ENCODE measurements around the gene PHF2. TPM values are rescaled to one million over a fixed set of nuclear protein-coding genes. Genes with fewer than 3 reads are reported as not detected.

The PHF2 gene
- total RNA-seq, 1 donor from 2014 or later, result 25.4 TPM

DNA sequence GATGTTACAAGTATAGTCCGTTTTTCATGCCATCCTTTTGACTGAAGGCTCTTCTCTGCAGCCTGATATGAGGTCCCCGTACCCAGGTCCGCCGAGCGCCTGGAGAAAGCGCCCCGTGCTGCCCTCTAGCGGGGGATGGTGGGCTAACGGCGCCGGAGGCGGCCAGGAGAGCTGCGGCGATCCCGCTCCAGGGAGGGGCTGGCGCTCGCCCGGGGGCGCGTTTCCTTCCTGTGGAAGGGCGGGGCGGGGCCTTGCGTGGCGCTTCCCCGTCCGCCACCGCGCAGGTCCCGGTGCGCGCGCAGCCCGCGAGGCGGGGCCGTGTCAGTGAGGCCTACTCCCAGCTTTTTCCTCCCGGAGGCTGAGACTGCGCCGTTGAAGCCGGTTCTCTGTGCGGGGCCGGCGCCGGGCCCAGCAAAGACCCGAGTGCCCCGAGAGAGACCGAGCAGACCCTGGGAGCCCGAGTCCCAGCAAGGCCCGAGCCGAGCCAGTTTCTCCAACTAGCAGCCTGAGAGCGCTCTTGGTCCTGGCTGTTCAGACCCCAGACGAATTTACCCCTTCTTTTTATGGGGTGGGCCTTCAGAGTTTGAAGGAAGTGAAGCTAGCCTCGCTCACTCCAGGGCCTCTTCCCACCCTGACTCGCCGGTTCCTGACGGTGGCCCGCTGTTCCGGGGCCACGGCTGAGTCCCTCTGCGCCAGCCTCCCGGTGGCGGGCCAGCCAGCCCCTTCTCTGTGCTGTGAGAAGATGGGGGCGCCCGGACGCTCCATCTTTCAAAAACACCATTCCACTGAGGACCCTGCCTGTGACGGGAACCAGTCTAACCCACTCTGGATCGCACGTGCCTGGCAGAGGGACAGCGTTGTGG lies 9.7 kb upstream of the PHF2 start:
- intact Hi-C loops (cut with DNase I), result loop anchor here (5.0 kb wide), 1 partner anchor 114 kb away; the partner anchor contains the start of genes FAM120A and FAM120AOS
- ATAC-seq (ENCODE audit: poor library complexity), result peak; percentile 99
- DNase-seq, result peak; percentile 99

DNA sequence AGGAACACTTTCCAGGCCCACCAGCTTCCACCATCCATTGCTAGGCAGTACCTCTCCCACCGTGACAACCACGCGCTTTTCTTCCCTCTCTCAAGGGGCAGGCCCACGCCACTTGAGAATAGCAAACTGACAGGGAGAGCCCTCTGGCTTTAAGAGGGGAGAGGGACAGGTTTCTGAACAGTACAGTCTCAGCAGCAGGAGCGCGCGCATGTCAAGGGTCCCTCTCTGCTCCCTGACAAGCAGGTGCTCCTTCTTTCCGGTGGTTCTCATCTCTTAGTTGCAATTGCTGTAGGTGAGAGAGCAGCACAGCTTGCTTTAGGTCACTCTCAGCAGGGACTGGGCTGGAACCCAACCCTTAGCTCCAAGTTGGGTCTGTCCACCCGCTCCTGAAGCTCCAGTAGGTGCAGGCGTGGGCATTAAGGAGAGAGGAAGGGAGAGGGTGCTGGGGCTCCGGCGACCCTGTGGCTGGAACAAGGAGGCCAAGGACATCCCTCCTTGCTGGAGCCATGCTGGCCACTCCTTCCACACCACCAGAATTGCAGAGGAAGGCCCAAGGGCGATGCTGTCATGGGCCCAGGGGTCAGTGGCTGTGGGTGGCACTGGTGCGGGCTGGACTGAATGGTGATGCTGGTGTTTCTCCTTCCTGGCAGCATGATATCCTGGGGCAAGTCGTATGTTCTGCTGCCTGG lies 9.0 kb upstream of the PHF2 start:
- DNase-seq, result no peak
- intact Hi-C loops (cut with DNase I), result loop anchor here (5.0 kb wide), 1 partner anchor 115 kb away; the partner anchor contains the start of genes FAM120A and FAM120AOS
- ATAC-seq (ENCODE audit: poor library complexity), result peak; percentile 8

DNA sequence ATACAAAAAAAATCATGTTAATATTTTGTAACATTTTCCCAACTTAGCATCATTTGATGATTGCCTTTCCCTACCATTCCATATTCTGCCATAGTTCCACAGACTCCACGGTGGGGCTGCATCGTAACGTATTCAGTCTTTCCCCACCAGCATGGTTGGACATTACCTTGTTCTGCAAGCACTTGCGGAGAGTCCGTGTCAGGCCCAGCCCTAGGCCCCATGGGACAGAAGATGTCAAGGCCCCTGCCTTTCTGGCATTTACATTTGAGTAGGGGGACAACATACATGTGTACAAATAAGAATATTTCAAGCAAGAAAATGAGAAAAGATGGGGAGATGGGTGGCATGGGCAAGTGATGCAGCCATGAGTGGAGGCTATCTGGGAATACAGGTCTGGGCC lies 8.2 kb upstream of the PHF2 start:
- intact Hi-C loops (cut with DNase I), result loop anchor here (5.0 kb wide), 1 partner anchor 116 kb away; the partner anchor contains the start of genes FAM120A and FAM120AOS
- no peak for ATAC-seq (ENCODE audit: poor library complexity)
- DNase-seq, result no peak

DNA sequence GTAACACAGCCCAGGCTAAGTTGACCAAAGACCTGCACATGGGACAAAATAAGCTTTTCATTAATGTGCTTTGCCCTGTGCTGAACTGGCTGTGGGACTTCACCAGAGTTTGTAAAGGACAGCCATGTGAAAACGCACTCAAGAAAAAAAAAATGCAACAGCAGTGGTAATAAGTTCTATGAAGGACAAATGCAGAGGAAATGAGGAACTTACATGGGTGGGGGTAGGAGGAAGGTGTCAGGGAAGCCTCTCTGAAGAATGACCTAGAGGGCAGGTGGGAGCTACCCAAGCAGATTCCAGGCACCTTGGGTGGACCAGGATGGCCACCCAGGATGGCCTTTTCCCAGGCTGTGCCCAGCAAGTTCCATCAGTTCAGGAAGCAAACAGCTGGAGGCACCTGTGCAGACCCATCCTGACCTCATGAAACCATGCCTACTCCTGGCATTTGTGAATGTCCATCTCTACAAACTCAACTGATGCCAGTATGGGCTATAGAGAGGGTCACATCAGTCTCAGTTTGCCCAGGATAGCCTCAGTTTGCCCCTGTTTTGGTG lies 6.7 kb upstream of the PHF2 start:
- no peak for ATAC-seq (ENCODE audit: poor library complexity)
- DNase-seq, result no peak
- intact Hi-C loops (cut with DNase I), result loop anchor here (5.0 kb wide), 1 partner anchor 117 kb away; the partner anchor contains the start of genes FAM120A and FAM120AOS

DNA sequence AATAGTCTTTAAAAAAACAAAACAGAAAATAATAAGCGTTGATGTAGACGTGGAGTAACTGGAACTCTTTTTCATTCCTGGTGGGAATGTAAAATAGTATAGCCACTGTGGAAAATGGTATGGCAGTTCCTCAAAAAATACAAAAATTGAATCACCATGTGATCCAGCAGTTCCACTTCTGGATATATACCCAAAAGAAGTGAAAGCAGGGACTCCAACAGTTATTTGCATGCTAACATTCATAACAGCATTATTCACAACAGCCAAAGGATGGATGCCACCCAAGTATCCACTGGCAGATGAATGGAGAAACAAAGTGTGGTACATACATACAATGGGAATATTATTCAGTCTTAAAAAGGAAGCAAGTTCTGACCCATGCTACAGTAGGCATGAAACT lies 4.2 kb upstream of the PHF2 start:
- DNase-seq (no peak), ATAC-seq (ENCODE audit: poor library complexity) (no peak)
- intact Hi-C loops (cut with DNase I), result no loop called here

DNA sequence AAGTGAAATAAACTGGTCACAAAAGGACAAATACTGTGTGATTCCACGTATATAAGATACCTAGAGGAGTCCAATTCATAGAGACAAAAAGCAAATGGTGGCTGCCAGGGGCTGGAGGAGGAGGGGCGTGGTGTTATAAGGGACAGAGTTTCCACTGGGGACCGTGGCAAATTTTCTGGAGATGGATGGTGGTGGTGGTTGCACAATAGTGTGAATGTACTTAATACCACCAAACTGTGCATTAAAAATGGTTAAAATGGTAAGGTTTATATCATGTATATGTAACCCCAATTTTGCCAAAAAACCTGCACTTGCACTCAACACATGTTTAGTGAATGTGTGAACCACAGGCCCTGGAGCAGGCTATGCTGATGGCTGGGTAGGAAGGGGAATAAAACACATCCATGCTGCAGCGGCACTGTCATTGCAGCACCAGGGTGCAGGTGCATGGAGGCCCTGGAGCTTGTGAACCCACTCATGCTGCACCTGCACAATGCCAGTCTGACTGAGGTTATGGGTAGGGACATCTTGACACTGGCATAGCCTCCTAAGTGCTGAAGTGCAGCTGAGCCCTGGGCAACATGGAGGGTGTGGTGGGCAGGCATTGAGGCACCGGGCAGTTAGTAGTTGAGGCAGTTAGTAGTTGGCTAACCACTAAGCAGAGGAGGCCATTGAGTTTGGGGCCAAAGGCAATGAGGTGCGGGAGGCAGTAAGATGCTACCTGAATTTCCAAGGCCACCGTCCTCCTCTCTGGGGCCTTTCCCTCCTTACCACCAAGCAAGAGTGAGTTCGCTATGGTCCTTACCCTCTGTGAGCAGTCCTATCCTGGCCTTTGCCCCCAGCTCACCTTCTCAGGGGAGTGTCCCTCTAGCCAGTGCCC lies 3.5 kb upstream of the PHF2 start:
- no peak for DNase-seq
- intact Hi-C loops (cut with DNase I), result no loop called here
- no peak for ATAC-seq (ENCODE audit: poor library complexity)

DNA sequence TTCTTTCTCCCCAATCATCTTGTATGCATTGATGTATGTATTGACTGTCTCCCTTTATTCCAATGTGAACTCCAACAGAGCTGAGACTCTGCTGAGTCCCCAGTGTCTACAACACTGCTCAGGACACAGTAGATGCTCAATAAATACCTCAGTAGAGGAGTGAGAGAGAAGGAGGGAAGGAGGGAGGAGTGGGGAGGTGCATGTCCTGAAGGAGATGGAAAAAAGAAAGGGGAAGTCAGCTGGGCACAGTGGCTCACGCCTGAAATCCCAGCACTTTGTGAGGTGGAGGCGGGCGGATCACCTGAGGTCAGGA lies 2.9 kb upstream of the PHF2 start:
- DNase-seq (no peak), ATAC-seq (ENCODE audit: poor library complexity) (no peak)
- intact Hi-C loops (cut with DNase I), result no loop called here

DNA sequence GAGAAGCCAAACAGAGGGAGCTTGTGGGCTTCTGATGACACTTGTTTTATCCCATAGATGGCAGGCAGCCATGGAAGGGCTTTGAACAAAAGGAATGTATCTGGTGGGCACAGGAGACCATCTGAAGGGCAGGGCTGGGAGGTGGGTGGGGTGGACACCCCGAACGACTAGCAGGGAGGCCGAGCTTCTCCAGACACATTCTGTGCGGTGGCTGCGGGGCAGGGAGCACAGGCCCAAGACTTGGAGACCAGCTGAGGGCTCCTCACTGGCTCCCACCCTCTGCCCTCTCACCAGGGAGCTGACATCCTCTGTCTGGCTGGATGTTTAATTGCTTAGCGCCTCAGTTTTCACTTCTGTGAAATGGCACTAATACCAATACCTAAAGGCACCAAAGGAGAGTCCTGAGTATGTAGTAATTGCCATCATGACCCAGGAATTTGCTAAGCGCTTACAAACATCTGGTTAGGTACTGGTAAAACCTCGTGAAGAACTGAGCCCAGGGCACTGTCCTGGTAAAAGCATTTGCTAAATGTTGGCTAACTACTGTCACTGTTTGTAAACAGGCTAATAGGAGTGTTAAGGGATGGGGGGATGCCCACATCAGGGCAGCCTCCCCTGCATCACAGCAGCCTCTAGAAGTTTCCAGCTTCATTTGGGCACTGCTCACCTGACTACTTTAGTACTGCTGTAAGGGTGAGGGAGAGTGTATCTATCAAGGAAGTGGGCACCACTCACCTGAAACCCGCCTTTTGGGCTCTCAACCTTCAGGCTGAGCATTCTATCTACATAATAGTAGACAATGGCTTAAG lies 2.1 kb upstream of the PHF2 start:
- intact Hi-C loops (cut with DNase I), result no loop called here
- DNase-seq, result no peak
- ATAC-seq (ENCODE audit: poor library complexity), result no peak

DNA sequence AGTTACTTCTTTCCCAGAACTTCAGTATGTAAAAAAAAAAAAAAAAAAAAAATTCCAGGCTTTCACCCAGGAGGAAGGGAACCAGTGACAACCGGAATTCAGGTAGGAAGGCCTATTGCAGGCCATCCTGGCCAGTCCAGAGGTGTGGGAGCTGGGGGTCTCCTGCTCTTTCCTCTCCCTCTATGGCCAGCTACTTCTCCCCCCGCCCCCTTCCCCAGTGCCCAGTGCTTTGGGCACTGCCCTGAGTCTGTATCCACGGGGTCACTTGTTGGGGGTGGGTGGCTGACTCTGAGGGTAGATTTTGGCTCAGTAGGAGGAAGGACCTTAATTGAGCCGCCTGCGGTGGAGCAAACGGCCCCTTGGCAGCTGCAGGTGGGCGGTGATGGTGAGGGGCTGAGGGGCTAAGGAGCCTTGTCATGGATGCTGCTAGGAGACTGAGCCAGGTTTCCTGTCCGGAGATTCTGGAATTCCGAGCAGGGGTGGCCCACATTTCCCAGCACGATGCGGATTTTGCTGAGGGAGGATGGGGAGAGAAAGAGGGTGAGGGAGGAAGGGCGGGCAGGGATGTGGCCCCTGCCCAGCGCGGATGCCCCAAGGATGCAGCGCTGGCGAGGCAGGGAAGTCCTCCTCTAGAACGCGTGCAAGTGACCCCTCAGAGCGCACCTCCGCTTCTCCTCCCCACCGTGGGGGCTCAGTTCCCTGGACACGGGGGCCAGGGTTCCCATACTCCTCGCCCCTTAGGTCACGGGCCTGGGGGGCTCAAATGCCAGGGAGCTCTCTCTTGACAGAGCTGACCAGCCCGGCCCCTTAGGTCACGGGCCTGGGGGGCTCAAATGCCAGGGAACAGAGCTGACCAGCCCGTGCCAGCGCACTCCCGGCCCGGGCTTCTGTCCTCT lies 1.2 kb upstream of the PHF2 start:
- no peak for ATAC-seq (ENCODE audit: poor library complexity)
- no peak for DNase-seq
- intact Hi-C loops (cut with DNase I), result no loop called here

DNA sequence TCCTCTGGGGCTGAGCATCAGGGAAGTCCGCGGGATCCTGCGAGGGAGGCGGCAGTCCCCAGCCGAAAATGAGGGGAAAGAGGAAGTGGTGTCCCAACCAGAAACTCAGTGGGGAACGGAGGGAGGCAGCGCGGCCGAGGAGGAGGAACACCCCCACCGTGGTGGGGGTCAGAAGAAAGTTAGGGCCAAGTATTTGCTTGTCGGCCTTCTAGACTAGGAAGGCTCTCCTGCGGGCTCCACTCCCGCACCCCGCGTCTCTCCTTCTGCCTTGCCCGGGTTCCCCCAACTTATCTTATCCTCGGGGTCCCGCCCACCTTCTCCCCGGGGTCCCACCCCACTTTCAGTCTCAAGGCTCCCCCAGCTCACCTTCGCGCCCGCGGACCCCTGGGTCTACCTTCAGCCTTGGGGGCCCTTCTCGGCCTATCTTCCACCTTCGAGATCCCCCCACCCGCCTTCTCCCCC lies 557 bp upstream of the PHF2 start:
- ATAC-seq (ENCODE audit: poor library complexity) (peak; percentile 41), DNase-seq (peak; percentile 73)
- intact Hi-C loops (cut with DNase I), result no loop called here

DNA sequence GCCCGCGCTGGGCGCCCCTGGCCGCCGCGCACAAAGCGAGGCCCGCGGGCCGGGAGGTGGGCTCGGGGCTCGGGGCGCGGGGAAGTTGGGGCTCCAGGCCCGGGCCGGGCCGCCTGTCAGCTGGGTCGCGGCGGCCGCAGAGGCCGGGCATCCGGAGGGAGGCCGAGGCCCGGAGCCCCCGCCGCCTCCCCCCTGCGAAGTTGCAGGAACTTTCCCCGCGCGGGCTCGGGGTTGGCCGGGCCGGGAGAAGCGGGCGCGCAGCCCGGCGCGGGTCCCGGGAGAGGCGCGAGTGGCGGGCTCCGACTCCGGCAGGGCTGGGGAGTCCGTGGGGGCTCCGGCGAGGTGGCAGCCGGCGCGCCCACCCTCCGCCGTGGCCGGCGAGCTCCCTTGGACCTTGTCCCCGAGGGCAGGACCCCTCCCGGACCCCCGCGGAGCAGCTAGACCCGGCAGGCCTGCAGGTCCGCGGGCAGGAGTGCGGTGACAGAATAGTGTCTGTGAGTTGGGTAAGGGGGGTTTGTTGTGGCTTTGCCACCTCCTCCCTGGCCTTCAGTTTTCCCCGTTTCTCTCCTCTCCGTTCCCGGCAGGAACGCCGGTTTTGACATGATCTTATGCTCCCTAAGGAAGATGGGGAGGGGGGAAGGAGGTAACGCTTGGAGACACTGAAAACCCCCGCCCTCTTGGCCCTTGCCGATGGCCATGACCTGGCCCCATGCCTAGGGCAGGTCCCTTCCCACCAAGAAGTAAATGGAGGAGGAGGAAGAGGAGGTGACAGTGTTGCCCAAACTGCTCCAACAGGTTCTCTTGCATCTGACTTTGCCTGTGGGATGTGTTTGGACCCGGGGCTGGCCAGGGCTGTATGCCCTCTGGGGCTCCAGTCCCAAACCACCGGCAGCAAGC lies 942 bp downstream of the PHF2 start:
- peak; percentile 70 for DNase-seq
- ATAC-seq (ENCODE audit: poor library complexity), result peak; percentile 28
- intact Hi-C loops (cut with DNase I), result no loop called here

DNA sequence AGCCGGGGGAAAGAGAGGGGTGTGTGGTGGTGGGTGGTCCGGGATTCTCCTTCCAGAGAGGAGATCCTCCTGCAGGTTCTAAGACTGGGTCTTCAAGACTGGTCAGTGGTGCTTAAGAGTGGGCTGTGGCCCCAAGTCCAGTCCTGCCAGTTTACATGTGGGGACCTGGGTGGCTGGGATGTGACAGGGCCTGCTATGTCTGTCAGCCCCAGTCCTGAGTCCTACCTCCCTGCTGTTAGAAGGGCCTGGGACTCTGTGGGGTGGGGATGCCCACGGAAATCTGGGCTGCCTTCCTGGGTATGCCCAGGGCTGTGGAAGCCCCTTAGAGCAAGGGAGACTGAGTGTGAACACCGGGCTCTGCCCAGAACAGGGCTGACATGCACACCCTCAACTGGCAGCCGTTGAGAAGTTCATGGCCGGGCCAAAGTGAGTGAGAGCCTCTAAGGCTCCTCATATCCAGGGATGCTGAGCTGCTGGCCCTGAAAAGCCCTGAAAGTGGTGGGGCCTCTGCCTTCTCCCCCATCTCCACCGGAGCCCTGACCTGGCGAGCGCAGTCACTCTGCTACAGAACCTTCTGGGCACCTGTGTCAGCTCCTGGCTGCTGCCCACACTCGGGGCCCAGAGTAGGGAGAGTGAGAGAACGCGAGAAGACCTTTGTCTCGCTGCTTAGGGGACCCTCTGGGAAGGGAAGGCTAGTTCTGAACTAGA lies 1.7 kb downstream of the PHF2 start:
- intact Hi-C loops (cut with DNase I), result no loop called here
- ATAC-seq (ENCODE audit: poor library complexity) (peak; percentile 22), DNase-seq (no peak)

DNA sequence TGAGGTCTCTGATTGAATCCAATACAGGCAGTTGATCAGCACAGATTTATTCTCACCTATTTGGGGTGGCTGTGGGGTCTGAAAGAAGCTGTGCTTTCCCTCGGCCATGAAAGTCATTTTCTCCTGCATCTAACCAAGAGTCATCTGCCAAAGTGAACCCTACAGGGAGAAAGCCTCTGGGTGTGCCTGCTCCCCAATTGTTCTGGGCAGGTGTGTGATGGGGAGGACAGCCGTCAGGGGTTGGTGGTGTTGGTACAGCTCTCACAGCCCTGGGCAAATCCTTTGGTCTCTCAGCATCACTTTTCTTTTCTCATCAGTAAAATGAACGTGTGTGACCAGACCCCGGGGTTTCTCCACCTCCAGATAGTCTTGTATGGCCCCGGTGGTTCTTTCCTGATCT lies 2.5 kb downstream of the PHF2 start:
- no peak for DNase-seq
- intact Hi-C loops (cut with DNase I), result no loop called here
- ATAC-seq (ENCODE audit: poor library complexity), result no peak

DNA sequence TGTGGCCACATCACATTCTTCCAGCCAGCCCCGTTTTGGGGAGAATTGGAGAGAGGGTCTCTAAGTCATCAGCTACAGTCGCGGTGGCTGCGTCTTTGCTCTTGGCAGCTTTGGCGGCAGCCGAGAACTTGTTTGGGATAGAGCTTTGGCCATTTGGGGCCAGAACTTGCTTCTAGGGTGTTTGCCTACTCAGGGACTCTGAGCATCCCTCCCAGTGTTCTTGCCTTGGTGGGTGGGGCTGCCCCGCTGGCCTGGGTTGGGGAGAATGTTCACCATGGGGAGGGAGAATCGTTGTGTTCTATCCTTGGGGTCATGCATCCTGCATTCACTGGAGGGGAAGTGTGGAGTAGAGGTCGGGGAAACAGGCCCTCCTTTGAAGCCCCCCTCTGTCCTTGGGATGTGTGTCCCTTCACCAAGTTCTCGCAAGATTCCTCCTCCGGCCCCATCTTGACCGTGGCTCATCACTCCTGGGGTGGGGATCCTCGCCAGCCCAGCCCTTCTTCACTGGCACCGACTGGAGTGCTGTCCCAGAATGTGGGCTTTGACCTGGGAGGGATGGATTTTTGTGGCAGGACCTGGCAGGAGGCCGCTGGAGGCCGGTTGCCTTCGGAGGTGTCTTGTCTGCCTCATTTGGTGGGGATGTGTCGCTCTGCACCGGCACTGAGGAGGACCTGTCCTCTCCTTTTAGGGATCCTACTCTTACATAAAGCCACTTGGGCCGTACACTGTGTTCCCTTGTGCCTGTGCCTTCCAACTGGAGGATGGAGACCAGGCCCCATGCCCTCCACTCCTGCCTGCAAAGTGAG lies 3.5 kb downstream of the PHF2 start:
- intact Hi-C loops (cut with DNase I), result no loop called here
- peak; percentile 36 for ATAC-seq (ENCODE audit: poor library complexity)
- no peak for DNase-seq

Data from Right ventricle myocardium superior (tissue), 1 donor.